Heart left ventricle (tissue), 16 donors: ENCODE results near the gene CFAP161. TPM values are rescaled to one million over a fixed set of nuclear protein-coding genes. Genes with fewer than 3 reads are reported as not detected.

Source experiments
- ATAC-seq, 4 donors: fragments of 200-7000 bp; cut with Tn5 transposase; one replicate each; pipeline ENCODE4 v1.9.1; 2020 to 2022; ENCODE audit warnings: moderate library complexity in 4 of 4, mild to moderate bottlenecking in 3 of 4, moderate number of reproducible peaks in 1 of 4
- DNase-seq, 5 donors: peaks; one replicate each; pipeline ENCODE4 v3.0.0-alpha.2; 2020
- H3K27ac ChIP-seq, 12 donors: fragments of 200-600 bp; sonication (generic) in 4 of 12; one replicate each; pipeline versions ENCODE4 v1.5.0 to v1.8.0; 2016 to 2022; ENCODE audit warnings: mild to moderate bottlenecking in 2 of 12
- H3K27me3 ChIP-seq, 9 donors: fragments of 200-600 bp; sonication (generic) in 2 of 9; one replicate each; pipeline versions ENCODE4 v1.5.1 to v1.8.0; 2016 to 2022; ENCODE audit warnings: mild to moderate bottlenecking in 3 of 9
- H3K36me3 ChIP-seq, 9 donors: fragments of 200-600 bp; sonication (generic) in 2 of 9; one replicate each; pipeline versions ENCODE4 v1.5.0 to v1.8.0; 2018 to 2022; ENCODE audit warnings: mild to moderate bottlenecking in 2 of 9
- H3K4me1 ChIP-seq, 12 donors: fragments of 200-600 bp; sonication (generic) in 4 of 12; one replicate each; pipeline versions ENCODE4 v1.5.0 to v1.8.0; 2016 to 2022; ENCODE audit warnings: mild to moderate bottlenecking in 3 of 12
- H3K4me3 ChIP-seq, 12 donors: fragments of 200-600 bp; sonication (generic) in 4 of 12; one replicate each; pipeline versions ENCODE4 v1.5.0 to v1.8.0; 2017 to 2022; ENCODE audit warnings: mild to moderate bottlenecking in 9 of 12, moderate library complexity in 4 of 12
- H3K9me3 ChIP-seq, 12 donors: fragments of 200-600 bp; sonication (generic) in 4 of 12; one replicate each; pipeline versions ENCODE4 v1.5.0 to v1.8.0; 2016 to 2022; ENCODE audit warnings: mild to moderate bottlenecking in 1 of 12
- POLR2A ChIP-seq, 2 donors: fragments of 450-650 bp; IDR thresholded peaks; one replicate each; pipeline ENCODE4 v1.6.1; 2017; ENCODE audit warnings: antibody characterized with exemption in 2 of 2, mild to moderate bottlenecking in 2 of 2, moderate library complexity in 2 of 2
- WGBS, 4 donors: extraction: QIAGEN DNeasy Blood & Tissue Kit in 2 of 4; methylation state at CpG; one replicate each; pipeline versions ENCODE4 v1.1.5 to v1.1.7; 2013 to 2018; 5-methylcytosine and 5-hydroxymethylcytosine counted together
- intact Hi-C, 10 donors: fragments of 100-400 bp; cut with DNase I; formaldehyde crosslinking; loops; one replicate each; pipeline versions ENCODE4 v1.11.1 to v1.14.2; 2022
- polyA plus RNA-seq, 2 donors: library from polyadenylated mRNA; stranded (reverse); fragments of 200-250 nt; gene quantifications; one replicate each; pipeline ENCODE4 v1.2.3, GENCODE V29; 2013
- total RNA-seq, 9 donors: library from RNA; depleted of rRNA in 2 of 9; stranded (reverse); fragments of >200 nt in 2 of 9; fragmentation: NEBNext Ultra II Directional in 3 of 9; extraction: Animal tissue kit (Norgen Biotek cat#: 25700) in 3 of 9; gene quantifications; one replicate each; pipeline versions ENCODE4 v1.1.0 to v1.2.4, GENCODE V29; 2016 to 2023
- TF ChIP-seq, protein P1 (sequence below), 12 donors: fragments of 200-600 bp; sonication (generic) in 4 of 12; IDR thresholded peaks; one replicate each; pipeline versions ENCODE4 v1.5.0 to v1.8.0; 2018 to 2022; ENCODE audit warnings: antibody characterized with exemption in 12 of 12, mild to moderate bottlenecking in 5 of 12
- donor health status: ischemic (EF 13 %, LVEDD 7.1; RV severe dilation, severe dysfunction).
- donor health status: healthy with polysubstance abuse.
- donor health status: DM: no; HTN: yes; CAD: no.
- donor health status: DM: no; HTN: no; CAD: no.
- donor health status: ischemic (EF 25% LVEDD 6.9; RV normal size, moderate dysfunction).
- donor health status: ischemic (EF 25% LVEDD 5.7; RV mildly dilated, moderate dysfunction).
- donor health status: healthy.
- donor health status: DM: yes; HTN: yes; CAD: no.
- donor health status: ischemic (EF 35%, LVEDD 5.7; RV mildly dilated, moderate dysfunction).
- donor health status: nonischemic (EF 11% LVEDD 7.7; RV severe dilation, severe dysfunction).
- donor health status: DM: yes; HTN: yes; CAD: no.
- donor health status: PGD.
- donor health status: ischemic (EF 29% LVEDD 5.4; RV normal size, mild dysfunction).
- donor health status: nonischemic (EF 23%, LVEDD 6.1; RV moderate dilation, normal function).

The CFAP161 gene
- total and polyA plus RNA-seq, 11 donors = 0.22 to 2.0 (median 0.79) TPM; not detected in 2

DNA sequence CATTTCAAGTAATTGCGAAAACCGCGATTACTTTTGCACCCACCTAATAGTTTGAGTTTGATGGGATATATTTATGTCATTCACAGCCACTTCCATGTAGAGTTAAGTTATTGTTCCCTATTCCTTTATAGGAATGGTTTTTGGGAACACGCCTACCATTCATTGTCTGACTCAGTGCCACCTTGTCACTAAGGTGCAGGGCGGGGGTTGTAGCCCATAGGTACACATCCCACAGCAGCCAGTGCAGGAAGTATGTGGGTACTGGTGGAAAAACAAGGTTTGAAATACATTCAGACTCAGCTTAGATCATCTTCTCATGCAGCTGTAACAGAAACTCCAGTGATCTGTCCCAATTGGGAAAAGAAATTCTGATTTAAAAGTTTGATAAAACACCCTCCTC is 48.2 kb upstream of the CFAP161 start:
- Histone ChIP-seq H3K4me1 (peaks cover 0 to 11% (median 0%) of the 10 kb centered on the region in 12 donors), H3K36me3 (no peaks in the 10 kb centered on the region), H3K27me3 (no peaks in the 10 kb centered on the region), H3K27ac (no peak overlapping the region), H3K9me3 (no peaks in the 10 kb centered on the region), H3K4me3 (no peak overlapping the region)
- ATAC-seq (no peak), DNase-seq (no peak)
- no peak for TF ChIP-seq POLR2A (IDR thresholded peaks at IDR 0.05)
- TF ChIP-seq, protein P1, sequence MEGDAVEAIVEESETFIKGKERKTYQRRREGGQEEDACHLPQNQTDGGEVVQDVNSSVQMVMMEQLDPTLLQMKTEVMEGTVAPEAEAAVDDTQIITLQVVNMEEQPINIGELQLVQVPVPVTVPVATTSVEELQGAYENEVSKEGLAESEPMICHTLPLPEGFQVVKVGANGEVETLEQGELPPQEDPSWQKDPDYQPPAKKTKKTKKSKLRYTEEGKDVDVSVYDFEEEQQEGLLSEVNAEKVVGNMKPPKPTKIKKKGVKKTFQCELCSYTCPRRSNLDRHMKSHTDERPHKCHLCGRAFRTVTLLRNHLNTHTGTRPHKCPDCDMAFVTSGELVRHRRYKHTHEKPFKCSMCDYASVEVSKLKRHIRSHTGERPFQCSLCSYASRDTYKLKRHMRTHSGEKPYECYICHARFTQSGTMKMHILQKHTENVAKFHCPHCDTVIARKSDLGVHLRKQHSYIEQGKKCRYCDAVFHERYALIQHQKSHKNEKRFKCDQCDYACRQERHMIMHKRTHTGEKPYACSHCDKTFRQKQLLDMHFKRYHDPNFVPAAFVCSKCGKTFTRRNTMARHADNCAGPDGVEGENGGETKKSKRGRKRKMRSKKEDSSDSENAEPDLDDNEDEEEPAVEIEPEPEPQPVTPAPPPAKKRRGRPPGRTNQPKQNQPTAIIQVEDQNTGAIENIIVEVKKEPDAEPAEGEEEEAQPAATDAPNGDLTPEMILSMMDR (IDR thresholded peaks at IDR 0.05) = no peak
- WGBS, 4 donors = 89 to 93% (median 91%) methylated on average over 5 of the region's 5 CpGs
- intact Hi-C loops = no loop called here

DNA sequence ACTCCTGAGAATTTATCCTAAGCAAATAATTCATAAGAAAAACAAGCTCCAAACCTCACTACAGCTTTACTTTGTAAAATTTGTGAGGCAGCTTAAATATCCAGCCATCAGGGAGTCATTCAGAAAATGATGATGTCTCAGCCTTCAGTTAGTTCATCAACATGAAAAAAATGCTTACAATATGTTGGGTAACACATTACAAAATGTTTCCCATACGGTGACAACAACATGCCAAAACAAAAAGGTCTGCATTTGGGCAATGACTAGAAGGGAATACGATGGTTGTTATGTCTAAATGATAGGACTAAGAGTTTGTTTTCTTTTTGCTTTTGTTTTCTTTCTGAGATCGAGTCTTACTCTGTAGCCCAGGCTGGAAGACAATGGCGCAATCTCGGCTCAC is 47.0 kb upstream of the CFAP161 start:
- intact Hi-C loops = no loop called here
- no peak for TF ChIP-seq POLR2A (IDR thresholded peaks at IDR 0.05)
- TF ChIP-seq, protein P1 (IDR thresholded peaks at IDR 0.05) = no peak
- Histone ChIP-seq H3K36me3 (no peaks in the 10 kb centered on the region), H3K9me3 (no peaks in the 10 kb centered on the region), H3K27ac (no peak overlapping the region), H3K27me3 (no peaks in the 10 kb centered on the region), H3K4me1 (peaks cover 0 to 14% (median 3%) of the 10 kb centered on the region in 12 donors), H3K4me3 (no peak overlapping the region)
- WGBS, 4 donors = 73 to 82% (median 77%) methylated on average over 5 of the region's 5 CpGs
- DNase-seq = no peak
- ATAC-seq = no peak

DNA sequence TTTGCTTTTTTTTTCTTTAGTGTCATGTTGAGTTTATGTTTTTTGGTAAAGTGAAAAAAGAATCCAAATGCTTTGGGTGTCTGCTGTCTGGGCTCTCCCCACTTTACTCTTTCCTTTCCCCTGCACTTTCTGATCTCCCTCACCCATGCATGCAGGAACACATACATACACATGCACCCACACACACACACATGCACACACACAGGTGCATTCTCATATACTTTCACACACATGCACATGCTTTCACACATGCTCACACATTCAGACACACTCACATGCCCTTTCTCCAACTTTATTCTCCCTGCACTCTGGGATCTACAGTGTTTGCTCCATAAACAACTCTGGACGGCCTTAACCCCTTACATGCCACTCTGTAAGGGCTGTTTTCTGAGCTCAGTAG is 46.4 kb upstream of the CFAP161 start:
- TF ChIP-seq, protein P1 (IDR thresholded peaks at IDR 0.05) = no peak
- no peak for TF ChIP-seq POLR2A (IDR thresholded peaks at IDR 0.05)
- DNase-seq (no peak), ATAC-seq (no peak)
- 33 to 60% (median 53%) methylated on average over 1 of the region's 1 CpG for WGBS, 4 donors
- Histone ChIP-seq H3K27me3 (no peaks in the 10 kb centered on the region), H3K4me1 (peaks cover 0 to 20% (median 9%) of the 10 kb centered on the region in 12 donors), H3K27ac (no peak overlapping the region), H3K9me3 (no peaks in the 10 kb centered on the region), H3K36me3 (no peaks in the 10 kb centered on the region), H3K4me3 (no peak overlapping the region)
- intact Hi-C loops = no loop called here

DNA sequence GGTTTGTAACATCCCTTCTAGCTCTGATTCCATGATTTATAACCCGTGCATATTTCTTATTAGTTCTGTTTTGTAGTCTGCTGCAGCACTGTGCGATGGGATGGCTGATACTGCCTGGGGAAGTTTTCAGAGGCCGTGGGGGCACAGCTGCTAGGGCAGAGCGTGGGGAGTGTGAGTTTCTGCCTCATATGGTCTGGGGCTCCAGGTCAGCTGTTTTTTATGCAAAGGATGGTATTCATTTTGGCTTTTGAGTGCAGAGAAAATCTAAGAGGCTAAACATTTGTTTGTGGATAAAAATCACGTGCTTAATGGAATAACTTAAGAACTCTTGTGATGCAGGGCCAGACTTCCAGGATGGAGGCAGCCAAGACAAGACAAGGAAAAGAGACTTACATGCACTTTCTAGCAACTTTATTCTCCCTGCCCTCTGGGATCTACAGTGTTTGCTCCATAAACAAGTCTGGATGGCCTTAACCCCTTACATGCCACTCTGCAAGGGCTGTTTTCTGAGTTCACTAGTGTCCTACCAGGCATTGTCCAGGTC is 45.5 kb upstream of the CFAP161 start:
- Histone ChIP-seq H3K9me3 (no peaks in the 10 kb centered on the region), H3K4me3 (no peak overlapping the region), H3K36me3 (no peaks in the 10 kb centered on the region), H3K4me1 (peaks cover 0 to 25% (median 15%) of the 10 kb centered on the region in 12 donors), H3K27me3 (no peaks in the 10 kb centered on the region), H3K27ac (no peak overlapping the region)
- intact Hi-C loops = no loop called here
- WGBS, 4 donors = 80 to 86% (median 83%) methylated on average over 5 of the region's 5 CpGs
- ATAC-seq (no peak), DNase-seq (no peak)
- no peak for TF ChIP-seq POLR2A (IDR thresholded peaks at IDR 0.05)
- TF ChIP-seq, protein P1 (IDR thresholded peaks at IDR 0.05) = no peak
